ENCODE data around the gene CHTF18.
"Not testable (repeated sequence)": the region's sequence is repeated elsewhere in the genome, so short reads cannot be mapped to it uniquely, and the experiment has no call there.

Gene CHTF18

GRCh38 chr16:830871-831570 is 42.6 kb downstream of the CHTF18 start:
- no peak for DNase-seq (ENCODE audit: low spot score)

GRCh38 chr16:831571-832413 is 43.4 kb downstream of the CHTF18 start:
- DNase-seq (ENCODE audit: low spot score): no peak

- DNase-seq (ENCODE audit: low spot score): no peak
Measured at GRCh38 chr16:832652-833336, 44.4 kb downstream of the CHTF18 start.

- DNase-seq (ENCODE audit: low spot score): no peak
Measured at GRCh38 chr16:833411-833810, 45.0 kb downstream of the CHTF18 start.

GRCh38 chr16:835373-835772 is 47.0 kb downstream of the CHTF18 start:
- no peak for DNase-seq (ENCODE audit: low spot score)

- DNase-seq (ENCODE audit: low spot score): no peak
Measured at GRCh38 chr16:836221-836620, 47.8 kb downstream of the CHTF18 start.

GRCh38 chr16:836822-837221 is 48.4 kb downstream of the CHTF18 start:
- DNase-seq (ENCODE audit: low spot score): not testable (repeated sequence)

- no peak for DNase-seq (ENCODE audit: low spot score)
Measured at GRCh38 chr16:838741-839140, 50.3 kb downstream of the CHTF18 start.

- DNase-seq (ENCODE audit: low spot score): no peak
Measured at GRCh38 chr16:839643-840408, 51.4 kb downstream of the CHTF18 start.

GRCh38 chr16:840561-841454 is 52.4 kb downstream of the CHTF18 start:
- no peak for DNase-seq (ENCODE audit: low spot score)

GRCh38 chr16:841455-842060 is 53.1 kb downstream of the CHTF18 start:
- DNase-seq (ENCODE audit: low spot score): no peak

GRCh38 chr16:842061-842476 is 53.6 kb downstream of the CHTF18 start:
- no peak for DNase-seq (ENCODE audit: low spot score)

- no peak for DNase-seq (ENCODE audit: low spot score)
Measured at GRCh38 chr16:842711-843560, 54.5 kb downstream of the CHTF18 start.

GRCh38 chr16:843771-844170 is 55.4 kb downstream of the CHTF18 start:
- no peak for DNase-seq (ENCODE audit: low spot score)

GRCh38 chr16:844638-845350 is 56.4 kb downstream of the CHTF18 start:
- no peak for DNase-seq (ENCODE audit: low spot score)

- DNase-seq (ENCODE audit: low spot score): no peak
Measured at GRCh38 chr16:845351-845745, 56.9 kb downstream of the CHTF18 start.

GRCh38 chr16:847151-847550 is 58.7 kb downstream of the CHTF18 start:
- no peak for DNase-seq (ENCODE audit: low spot score)

All from NAMALWA (cell line).